NOMO-1 treated with dmso at 0.1 percent for 144 hours (cell line): Measurements from ENCODE around the gene BARX1.
A peak's percentile ranks its signal among the peaks of the same experiment; 100 is the strongest.
"Not testable (repeated sequence)": the region's sequence is repeated elsewhere in the genome, so short reads cannot be mapped to it uniquely, and the experiment has no call there.

Source experiments
- DNase-seq: peaks from one replicate; lab custom pipeline; 2025; ENCODE audit not compliant: unreplicated experiment; lab: John Stamatoyannopoulos, UW

BARX1 gene

GRCh38 chr9:93952784-93953495 lies 2.2 kb downstream of the BARX1 start:
- no peak for DNase-seq

DNA sequence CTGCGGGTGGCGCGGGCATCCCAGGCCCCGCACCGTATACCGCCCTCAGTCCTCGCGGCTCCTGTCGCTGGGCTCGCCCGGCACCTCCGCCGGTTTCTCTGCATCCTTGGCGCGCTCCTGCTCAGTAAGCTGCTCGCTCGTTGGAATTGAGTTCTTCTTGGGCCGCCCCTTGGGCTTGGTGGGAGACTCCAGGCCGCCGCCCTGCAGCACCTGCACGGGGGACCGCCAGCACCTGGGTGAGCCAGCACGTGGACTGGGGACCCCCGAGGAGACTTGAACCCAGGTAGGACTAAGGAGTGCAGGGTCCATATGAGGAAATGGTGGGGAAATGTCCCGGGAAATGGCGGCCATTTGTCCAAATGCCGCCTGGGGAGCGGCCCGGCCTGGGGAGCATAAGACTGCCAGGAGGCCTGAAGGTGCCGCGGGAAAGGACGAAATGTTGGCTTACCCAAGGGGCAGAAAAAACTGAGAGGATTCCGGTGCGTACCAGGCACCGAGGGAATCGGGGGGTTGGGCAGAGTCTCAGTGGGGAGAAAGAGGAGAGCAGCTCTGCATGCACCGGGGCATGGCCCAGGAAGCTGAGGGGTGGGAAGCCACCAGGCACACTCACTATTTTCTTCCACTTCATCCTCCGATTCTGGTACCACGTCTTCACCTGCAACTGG lies 2.9 kb downstream of the BARX1 start:
- DNase-seq, result no peak

GRCh38 chr9:93951655-93952118 lies 3.5 kb downstream of the BARX1 start:
- DNase-seq, result no peak

- no peak for DNase-seq
Measured at GRCh38 chr9:93950619-93951601, 4.2 kb downstream of the BARX1 start.

GRCh38 chr9:93949694-93950449 lies 5.3 kb downstream of the BARX1 start:
- no peak for DNase-seq

DNA sequence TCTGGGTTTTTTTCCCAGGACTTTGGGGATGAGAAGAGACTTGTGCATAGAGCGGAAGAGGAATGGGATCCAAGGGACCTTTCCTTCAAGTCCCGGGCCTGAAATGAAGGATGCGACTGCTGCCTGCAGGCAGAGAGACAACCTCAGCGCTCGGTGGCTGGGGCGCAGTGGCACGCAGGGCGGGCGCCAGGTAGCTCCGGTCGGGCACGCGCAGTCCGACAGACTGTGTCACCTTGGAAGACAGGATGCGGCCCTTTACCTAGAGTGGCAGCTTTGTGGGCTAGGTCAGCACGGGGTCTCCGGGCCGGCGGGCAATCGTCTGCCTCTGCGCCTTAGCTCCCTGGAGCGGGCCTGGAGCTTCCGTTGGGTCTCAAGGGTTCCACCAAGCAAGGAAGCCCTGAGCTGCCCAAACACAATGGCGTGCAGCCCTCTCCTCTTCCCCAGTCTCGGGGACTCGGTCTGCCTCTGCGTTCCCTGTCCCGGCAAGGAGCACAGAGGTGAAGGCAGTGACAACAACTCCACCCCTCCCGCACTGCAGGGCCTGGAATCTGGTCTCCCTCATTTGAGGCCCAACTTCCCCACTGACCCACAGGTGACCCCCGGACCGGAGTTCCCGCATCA lies 6.0 kb downstream of the BARX1 start:
- DNase-seq, result no peak

GRCh38 chr9:93948441-93949072 lies 6.6 kb downstream of the BARX1 start:
- no peak for DNase-seq

GRCh38 chr9:93947409-93948070 lies 7.6 kb downstream of the BARX1 start:
- no peak for DNase-seq

- DNase-seq, result no peak
Measured at GRCh38 chr9:93946338-93946712, 8.8 kb downstream of the BARX1 start.

- DNase-seq, result peak; percentile 32
Measured at GRCh38 chr9:93945400-93946337, 9.5 kb downstream of the BARX1 start.

GRCh38 chr9:93944011-93944410 lies 11.1 kb downstream of the BARX1 start:
- no peak for DNase-seq

DNA sequence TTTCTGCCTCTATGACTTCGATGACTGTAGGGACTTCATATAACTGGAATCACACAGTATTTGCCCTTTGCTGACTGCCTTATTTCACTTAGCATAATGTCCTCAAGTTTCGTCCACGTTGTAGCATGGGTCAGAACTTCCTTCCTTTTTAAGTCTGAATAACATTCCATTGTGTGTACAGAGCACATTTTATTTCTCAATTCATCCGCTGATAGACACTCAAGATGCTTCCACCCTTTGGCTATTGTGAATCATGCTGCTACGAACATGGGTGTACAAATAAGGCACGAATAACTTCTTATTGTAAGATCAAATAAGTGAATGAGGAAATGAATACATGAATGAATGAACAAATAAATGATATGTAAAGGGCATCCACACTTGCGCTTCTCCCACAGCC lies 13.0 kb downstream of the BARX1 start:
- no peak for DNase-seq

GRCh38 chr9:93941493-93941892 lies 13.7 kb downstream of the BARX1 start:
- DNase-seq, result no peak

DNA sequence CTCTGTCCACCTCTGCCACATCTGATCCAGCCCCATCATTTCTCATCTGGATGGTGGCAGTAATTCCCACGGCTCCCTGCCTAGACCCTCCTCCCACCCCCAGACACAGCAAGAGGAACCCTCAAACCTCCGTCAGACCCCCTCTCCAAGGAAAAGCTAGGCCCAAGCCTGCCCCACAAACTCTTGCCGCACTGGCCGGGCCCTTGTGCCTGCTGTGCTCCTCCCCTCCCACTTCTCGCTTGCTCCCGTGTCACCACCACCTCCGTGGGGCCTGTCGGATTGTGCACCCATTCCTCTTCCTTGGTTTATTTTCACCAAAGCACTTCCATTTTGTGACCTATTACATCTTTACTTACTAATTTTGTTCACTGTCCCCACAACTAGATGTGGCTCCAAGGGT lies 14.2 kb downstream of the BARX1 start:
- no peak for DNase-seq

GRCh38 chr9:93939589-93939988 lies 15.6 kb downstream of the BARX1 start:
- DNase-seq, result not testable (repeated sequence)

- no peak for DNase-seq
Measured at GRCh38 chr9:93937193-93937592, 18.0 kb downstream of the BARX1 start.

DNA sequence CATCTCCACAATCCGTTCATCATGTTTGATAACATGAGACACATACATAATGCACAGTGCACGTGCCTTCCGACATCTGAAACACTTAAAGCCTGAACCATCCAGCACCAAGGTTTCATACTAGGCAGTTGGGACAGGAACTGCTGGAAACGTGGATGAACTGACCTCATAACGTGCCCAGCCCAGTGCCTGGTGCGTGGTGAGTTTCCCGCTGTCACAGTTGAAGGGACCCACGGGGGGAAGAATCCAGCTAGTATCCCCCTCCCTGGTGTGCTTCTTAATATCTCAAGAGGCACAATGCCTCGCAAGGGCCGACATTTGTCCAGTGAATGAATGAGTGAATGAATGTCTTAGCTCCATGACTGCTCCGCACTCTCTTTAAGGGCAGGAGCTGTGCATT lies 23.2 kb downstream of the BARX1 start:
- no peak for DNase-seq

- DNase-seq, result no peak
Measured at GRCh38 chr9:93930070-93930469, 25.1 kb downstream of the BARX1 start.
